LNCAP (cell line): Measurements from ENCODE around the gene PWWP2B.

Experiments
- TF ChIP-seq, protein P1 (sequence below): fragments of 450-650 bp; IDR thresholded peaks from 2 replicates; pipeline ENCODE4 v1.5.1; 2017; ENCODE audit warnings: mild to moderate bottlenecking

Gene PWWP2B

DNA sequence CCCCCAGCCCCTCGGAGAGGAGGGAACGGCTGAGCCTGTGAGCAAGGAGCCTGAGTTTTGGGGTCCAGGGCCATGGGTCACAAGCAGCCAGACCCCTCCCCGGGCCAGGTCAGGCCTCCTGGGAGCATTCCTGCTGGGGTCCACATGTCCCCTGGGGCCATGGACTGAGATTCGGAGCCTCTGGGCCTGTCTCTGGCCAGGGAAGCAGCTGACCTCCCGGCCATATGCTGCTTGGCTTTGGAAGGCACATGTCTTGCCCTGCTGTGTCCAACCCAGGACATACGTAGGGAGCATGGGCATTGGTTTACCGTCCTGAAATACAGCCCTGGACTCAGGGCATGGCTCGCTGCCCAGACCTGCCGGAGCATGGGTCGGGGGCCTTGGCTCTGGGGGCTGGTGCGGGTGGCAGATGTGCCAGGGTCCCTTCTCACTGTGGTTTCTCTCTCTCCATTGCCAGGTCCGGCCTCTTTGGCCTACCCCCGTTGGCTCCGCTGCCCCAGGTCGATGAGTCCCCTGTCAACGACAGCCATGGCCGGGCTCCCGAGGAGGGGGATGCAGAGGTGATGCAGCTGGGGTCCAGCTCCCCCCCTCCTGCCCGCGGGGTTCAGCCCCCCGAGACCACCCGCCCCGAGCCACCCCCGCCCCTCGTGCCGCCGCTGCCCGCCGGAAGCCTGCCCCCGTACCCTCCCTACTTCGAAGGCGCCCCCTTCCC lies 7.3 kb downstream of the PWWP2B start:
- TF ChIP-seq, protein P1, sequence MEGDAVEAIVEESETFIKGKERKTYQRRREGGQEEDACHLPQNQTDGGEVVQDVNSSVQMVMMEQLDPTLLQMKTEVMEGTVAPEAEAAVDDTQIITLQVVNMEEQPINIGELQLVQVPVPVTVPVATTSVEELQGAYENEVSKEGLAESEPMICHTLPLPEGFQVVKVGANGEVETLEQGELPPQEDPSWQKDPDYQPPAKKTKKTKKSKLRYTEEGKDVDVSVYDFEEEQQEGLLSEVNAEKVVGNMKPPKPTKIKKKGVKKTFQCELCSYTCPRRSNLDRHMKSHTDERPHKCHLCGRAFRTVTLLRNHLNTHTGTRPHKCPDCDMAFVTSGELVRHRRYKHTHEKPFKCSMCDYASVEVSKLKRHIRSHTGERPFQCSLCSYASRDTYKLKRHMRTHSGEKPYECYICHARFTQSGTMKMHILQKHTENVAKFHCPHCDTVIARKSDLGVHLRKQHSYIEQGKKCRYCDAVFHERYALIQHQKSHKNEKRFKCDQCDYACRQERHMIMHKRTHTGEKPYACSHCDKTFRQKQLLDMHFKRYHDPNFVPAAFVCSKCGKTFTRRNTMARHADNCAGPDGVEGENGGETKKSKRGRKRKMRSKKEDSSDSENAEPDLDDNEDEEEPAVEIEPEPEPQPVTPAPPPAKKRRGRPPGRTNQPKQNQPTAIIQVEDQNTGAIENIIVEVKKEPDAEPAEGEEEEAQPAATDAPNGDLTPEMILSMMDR, result no peak

DNA sequence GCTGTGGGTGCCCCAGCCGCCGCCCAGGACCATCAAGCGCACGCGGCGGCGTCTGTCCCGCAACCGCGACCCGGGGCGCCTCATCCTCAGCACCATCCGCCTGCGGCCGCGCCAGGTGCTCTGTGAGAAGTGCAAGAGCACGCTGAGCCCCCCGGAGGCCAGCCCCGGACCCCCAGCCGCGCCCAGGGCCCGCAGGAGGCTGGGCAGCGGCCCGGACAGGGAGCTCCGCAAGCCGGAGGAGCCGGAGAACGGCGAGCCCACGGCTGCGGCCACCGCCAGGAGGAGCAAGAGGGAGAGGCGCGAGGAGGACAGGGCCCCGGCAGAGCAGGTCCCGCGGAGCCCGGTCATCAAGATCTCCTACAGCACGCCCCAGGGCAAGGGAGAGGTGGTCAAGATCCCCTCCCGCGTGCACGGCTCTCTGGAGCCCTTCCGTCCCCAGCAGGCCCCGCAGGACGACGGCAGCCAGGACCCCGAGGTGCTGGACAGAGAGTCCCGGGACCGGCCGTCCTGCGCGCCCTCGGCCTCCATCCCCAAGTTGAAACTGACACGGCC lies 8.0 kb downstream of the PWWP2B start:
- TF ChIP-seq, protein P1, result no peak

DNA sequence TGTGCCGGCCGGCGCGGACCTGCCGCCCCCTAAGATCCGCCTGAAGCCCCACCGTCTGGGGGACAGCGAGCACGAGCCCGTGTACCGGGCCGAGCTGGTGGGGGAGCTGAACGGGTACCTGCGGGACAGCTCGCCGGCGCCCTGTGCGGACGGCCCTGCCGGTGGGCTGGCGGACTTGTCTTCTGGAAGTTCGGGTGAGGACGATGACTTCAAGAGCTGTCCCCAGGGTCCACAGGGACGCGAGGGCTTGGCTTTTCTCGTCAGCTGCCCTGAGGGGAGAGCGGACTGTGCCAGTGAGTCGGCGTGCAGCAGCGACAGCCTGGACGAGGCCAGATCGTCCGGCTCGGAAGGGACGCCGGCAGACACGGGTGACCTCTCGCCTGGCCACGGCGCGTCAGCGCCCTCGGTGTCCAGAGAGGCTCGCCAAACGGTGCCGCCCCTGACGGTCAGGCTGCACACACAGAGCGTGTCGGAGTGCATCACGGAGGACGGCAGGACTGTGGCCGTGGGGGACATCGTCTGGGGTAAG lies 8.5 kb downstream of the PWWP2B start:
- TF ChIP-seq, protein P1, result no peak

GRCh38 chr10:132406181-132406580 lies 9.2 kb downstream of the PWWP2B start:
- TF ChIP-seq, protein P1, result no peak

DNA sequence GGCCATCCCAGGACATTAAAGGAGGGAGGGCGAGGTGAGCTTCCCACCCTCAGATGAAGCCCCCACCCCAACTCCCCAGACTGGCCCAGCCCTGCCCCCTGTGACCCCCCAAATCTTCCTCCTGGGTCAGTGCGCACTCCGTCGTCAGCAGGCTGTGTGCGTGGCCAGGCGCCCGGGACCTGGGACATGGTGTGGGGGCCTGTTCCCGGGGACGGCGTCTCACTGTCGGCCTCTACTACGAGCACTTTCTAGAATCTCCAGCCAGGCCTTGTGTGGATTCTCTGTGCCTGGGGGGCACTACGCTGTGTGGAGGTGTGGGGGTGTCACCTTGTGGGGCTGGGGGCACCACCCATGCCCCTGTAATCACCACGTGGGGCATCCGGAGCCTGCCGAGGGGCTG lies 9.8 kb downstream of the PWWP2B start:
- TF ChIP-seq, protein P1, result no peak

GRCh38 chr10:132407243-132407746 lies 10.3 kb downstream of the PWWP2B start:
- TF ChIP-seq, protein P1, result no peak

DNA sequence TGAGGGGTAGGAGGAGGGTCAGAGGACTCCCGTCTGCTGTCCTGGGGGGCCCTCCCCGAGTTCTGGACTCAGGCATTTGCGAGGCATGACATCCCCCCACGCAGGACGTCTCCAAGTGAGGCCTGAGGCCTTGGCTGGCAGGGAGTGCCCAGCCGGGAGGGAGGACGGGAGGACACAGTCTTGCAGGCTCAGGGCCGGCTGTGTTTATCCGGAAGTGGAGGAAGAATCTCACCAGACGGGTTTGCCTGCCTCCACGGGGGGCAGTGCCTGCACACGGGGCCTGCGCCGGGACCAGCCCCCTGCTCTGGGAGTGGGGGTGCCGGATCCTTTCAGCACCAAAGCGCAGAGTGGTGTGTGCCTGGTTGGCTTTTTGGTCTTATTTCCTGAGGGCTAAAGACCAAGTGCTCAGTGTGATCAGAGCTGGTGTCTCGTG lies 10.9 kb downstream of the PWWP2B start:
- TF ChIP-seq, protein P1, result no peak
